B cell (primary cell): ENCODE data around the gene VASH1. TPM values are rescaled to one million over a fixed set of nuclear protein-coding genes. Genes with fewer than 3 reads are reported as not detected.

ENCODE experiments used
- ATAC-seq: fragments of 200-7000 bp; cut with Tn5 transposase; one replicate; pipeline ENCODE4 v1.10.0; 2021; ENCODE audit warnings: low read depth, mild to moderate bottlenecking, moderate number of reproducible peaks, moderate library complexity
- CTCF ChIA-PET: fragments of 350-600 bp; sonication (Branson Sonifier 250); formaldehyde crosslinking; loops from one replicate; lab custom pipeline; 2021; ENCODE audit warnings: antibody characterized with exemption, inconsistent platforms; lab: Charles Lee
- POLR2A ChIA-PET: fragments of 350-600 bp; sonication (Branson Sonifier 250); formaldehyde crosslinking; loops from one replicate; lab custom pipeline; 2021; ENCODE audit warnings: antibody characterized with exemption; lab: Charles Lee
- DNase-seq: peaks from one replicate; pipeline ENCODE4 v3.0.0; 2013
- H2AFZ ChIP-seq: 2 replicates; pipeline ENCODE4 v1.6.1; 2012; ENCODE audit warnings: mild to moderate bottlenecking, low read depth, low read length; ENCODE audit not compliant: insufficient read depth, poor library complexity, severe bottlenecking
- H3K27ac ChIP-seq, 2 donors: 1 replicate in 1 of 2; 2 replicates in 1 of 2; pipeline ENCODE4 v1.5.1; 2012 to 2013; ENCODE audit warnings: low read length in 2 of 2, mild to moderate bottlenecking in 2 of 2, moderate library complexity in 1 of 2
- H3K27me3 ChIP-seq, 4 experiments: fragments of 200-600 bp in 1 of 4; sonication (generic) in 1 of 4; replicated peaks in 1 of 4; 1 replicate in 2 of 4; 2 replicates in 2 of 4; pipeline versions ENCODE4 v1.6.1 to v1.7.0; 2013 to 2016; ENCODE audit warnings: low read length in 3 of 4, mild to moderate bottlenecking in 2 of 4, mixed read lengths in 1 of 4, moderate library complexity in 1 of 4; ENCODE audit not compliant: insufficient read depth in 4 of 4, control insufficient read depth in 3 of 4; ENCODE audit errors: control extremely low read depth in 1 of 4
- H3K36me3 ChIP-seq, 2 experiments: replicated peaks in 1 of 2; 1 replicate in 1 of 2; 2 replicates in 1 of 2; pipeline versions ENCODE4 v1.6.1 to v1.7.1; 2013; ENCODE audit warnings: low read length in 1 of 2; ENCODE audit not compliant: insufficient read depth in 2 of 2, control insufficient read depth in 1 of 2; ENCODE audit errors: control extremely low read depth in 1 of 2, extremely low read depth in 1 of 2
- H3K4me1 ChIP-seq, 2 donors: fragments of 200-600 bp in 1 of 2; sonication (generic) in 1 of 2; 1 replicate in 1 of 2; 2 replicates in 1 of 2; pipeline versions ENCODE4 v1.5.1 to v1.6.1; 2013 to 2017; ENCODE audit warnings: low read length in 2 of 2; ENCODE audit not compliant: control insufficient read depth in 2 of 2, insufficient read depth in 2 of 2
- H3K4me2 ChIP-seq: replicated peaks from 2 replicates; pipeline ENCODE3; 2012; ENCODE audit warnings: mild to moderate bottlenecking, low read depth, low read length; ENCODE audit not compliant: poor library complexity, severe bottlenecking
- H3K4me3 ChIP-seq, 5 experiments: fragments of 200-600 bp in 1 of 5; sonication (generic) in 1 of 5; 1 replicate in 3 of 5; 2 replicates in 2 of 5; pipeline versions ENCODE4 v1.5.1 to v1.7.0; 2011 to 2016; ENCODE audit warnings: low read length in 4 of 5, mild to moderate bottlenecking in 4 of 5, low read depth in 2 of 5, control low read depth in 1 of 5, moderate library complexity in 1 of 5; ENCODE audit not compliant: insufficient read depth in 1 of 5; ENCODE audit errors: control extremely low read depth in 1 of 5, extremely low read depth in 1 of 5
- H3K79me2 ChIP-seq: fragments of 200-600 bp; sonication (generic); one replicate; pipeline ENCODE4 v1.6.0; 2016; ENCODE audit warnings: low read length; ENCODE audit not compliant: control insufficient read depth, insufficient read depth
- H3K9ac ChIP-seq: fragments of 200-600 bp; sonication (generic); 2 replicates; pipeline ENCODE4 v1.6.1; 2017; ENCODE audit warnings: mild to moderate bottlenecking, low read length, moderate library complexity
- H3K9me3 ChIP-seq, 3 donors: one replicate each; pipeline versions ENCODE4 v1.6.1 to v1.7.1; 2013; ENCODE audit warnings: low read length in 2 of 3; ENCODE audit not compliant: control insufficient read depth in 2 of 3, insufficient read depth in 1 of 3; ENCODE audit errors: control extremely low read depth in 1 of 3
- H4K20me1 ChIP-seq: 2 replicates; pipeline ENCODE4 v1.6.0; 2012; ENCODE audit warnings: mild to moderate bottlenecking, low read length; ENCODE audit not compliant: insufficient read depth, control insufficient read depth, poor library complexity, severe bottlenecking
- H3K27ac Mint-ChIP-seq: one replicate; pipeline ENCODE4 v1.8.0; 2021; ENCODE audit warnings: mixed read lengths
- H3K27me3 Mint-ChIP-seq: one replicate; pipeline ENCODE4 v1.8.0; 2021; ENCODE audit warnings: mixed read lengths
- H3K4me1 Mint-ChIP-seq: one replicate; pipeline ENCODE4 v1.8.0; 2021; ENCODE audit warnings: mixed read lengths
- H3K4me3 Mint-ChIP-seq: one replicate; pipeline ENCODE4 v1.8.0; 2021; ENCODE audit warnings: mixed read lengths
- H3K9me3 Mint-ChIP-seq: one replicate; pipeline ENCODE4 v1.8.0; 2022; ENCODE audit warnings: mixed read lengths; ENCODE audit not compliant: insufficient read depth
- EZH2 ChIP-seq: IDR thresholded peaks from 2 replicates; pipeline ENCODE4 v1.6.1; 2012; ENCODE audit warnings: borderline replicate concordance, low read depth, mild to moderate bottlenecking, moderate library complexity, low read length; ENCODE audit not compliant: insufficient read depth, poor library complexity, severe bottlenecking
- WGBS: methylation state at CpG from one replicate; pipeline ENCODE4 v1.1.5; 2013; ENCODE audit warnings: missing lambda C conversion rate; ENCODE audit not compliant: insufficient coverage; 5-methylcytosine and 5-hydroxymethylcytosine counted together
- intact Hi-C: fragments of 100-400 bp; cut with micrococcal nuclease; formaldehyde crosslinking; loops from one replicate; pipeline ENCODE4 v1.10.0; 2022
- polyA plus RNA-seq: library from polyadenylated mRNA; depleted of rRNA; stranded (reverse); fragments of >200 nt; gene quantifications from 2 replicates; pipeline ENCODE4 v1.2.3, GENCODE V29; 2012
- total RNA-seq, 2 donors: library from RNA; stranded (reverse); fragments of 120-200 nt in 1 of 2; gene quantifications; 1 replicate in 1 of 2; 2 replicates in 1 of 2; pipeline versions ENCODE4 v1.2.3 to v1.2.4, GENCODE V29; 2013 to 2022
- TF ChIP-seq, protein P1 (sequence below): fragments of 200-600 bp; IDR thresholded peaks from one replicate; pipeline ENCODE4 v1.8.0; 2022; ENCODE audit warnings: antibody characterized with exemption, mild to moderate bottlenecking

Gene VASH1
- total and polyA plus RNA-seq, 2 donors (not counting 1 experiment from before 2014, with no cell fraction given): 0.60 to 2.7 TPM

DNA sequence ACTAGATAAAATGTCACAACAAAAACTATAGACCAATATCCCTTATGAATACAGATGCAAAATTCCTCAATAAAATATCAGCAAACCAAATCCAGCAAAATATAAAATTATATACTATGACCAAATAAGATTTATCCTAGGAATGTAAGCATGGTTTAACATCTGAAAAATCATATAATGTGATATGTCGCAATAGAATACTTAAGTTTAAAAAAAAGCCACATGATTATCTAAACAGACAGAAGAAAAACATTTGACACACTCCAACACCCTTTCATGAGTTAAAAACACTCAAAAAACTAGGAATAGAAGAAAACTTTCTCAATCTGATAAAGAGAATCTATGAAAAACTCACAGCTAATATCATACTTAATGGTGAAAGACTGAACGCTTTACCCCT, 31.2 kb downstream of the VASH1 start:
- DNase-seq: no peak
- no peaks in the 10 kb centered on the region for H3K79me2 ChIP-seq
- no peak overlapping the region for H3K27ac Mint-ChIP-seq
- no peak overlapping the region for H3K27ac ChIP-seq
- H3K27me3 Mint-ChIP-seq: no peaks in the 10 kb centered on the region
- H3K4me3 ChIP-seq: no peak overlapping the region
- H4K20me1 ChIP-seq: no peaks in the 10 kb centered on the region
- ATAC-seq: no peak
- H3K4me3 Mint-ChIP-seq: no peak overlapping the region
- intact Hi-C loops: no loop called here
- H3K4me2 ChIP-seq: no peak overlapping the region
- peaks cover 6 to 46% of the 10 kb centered on the region in 2 experiments for H3K36me3 ChIP-seq
- no peaks in the 10 kb centered on the region for H3K9me3 ChIP-seq
- no peak overlapping the region for H3K9ac ChIP-seq
- no peaks in the 10 kb centered on the region for H3K27me3 ChIP-seq
- POLR2A ChIA-PET: no interaction called here
- H3K4me1 Mint-ChIP-seq: no peaks in the 10 kb centered on the region
- WGBS: no CpG with 5 or more reads among the region's 2 CpGs
- TF ChIP-seq EZH2: no peak
- TF ChIP-seq, protein P1, sequence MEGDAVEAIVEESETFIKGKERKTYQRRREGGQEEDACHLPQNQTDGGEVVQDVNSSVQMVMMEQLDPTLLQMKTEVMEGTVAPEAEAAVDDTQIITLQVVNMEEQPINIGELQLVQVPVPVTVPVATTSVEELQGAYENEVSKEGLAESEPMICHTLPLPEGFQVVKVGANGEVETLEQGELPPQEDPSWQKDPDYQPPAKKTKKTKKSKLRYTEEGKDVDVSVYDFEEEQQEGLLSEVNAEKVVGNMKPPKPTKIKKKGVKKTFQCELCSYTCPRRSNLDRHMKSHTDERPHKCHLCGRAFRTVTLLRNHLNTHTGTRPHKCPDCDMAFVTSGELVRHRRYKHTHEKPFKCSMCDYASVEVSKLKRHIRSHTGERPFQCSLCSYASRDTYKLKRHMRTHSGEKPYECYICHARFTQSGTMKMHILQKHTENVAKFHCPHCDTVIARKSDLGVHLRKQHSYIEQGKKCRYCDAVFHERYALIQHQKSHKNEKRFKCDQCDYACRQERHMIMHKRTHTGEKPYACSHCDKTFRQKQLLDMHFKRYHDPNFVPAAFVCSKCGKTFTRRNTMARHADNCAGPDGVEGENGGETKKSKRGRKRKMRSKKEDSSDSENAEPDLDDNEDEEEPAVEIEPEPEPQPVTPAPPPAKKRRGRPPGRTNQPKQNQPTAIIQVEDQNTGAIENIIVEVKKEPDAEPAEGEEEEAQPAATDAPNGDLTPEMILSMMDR: no peak
- CTCF ChIA-PET: no interaction called here
- no peak overlapping the region for H2AFZ ChIP-seq
- no peaks in the 10 kb centered on the region for H3K9me3 Mint-ChIP-seq
- no peaks in the 10 kb centered on the region for H3K4me1 ChIP-seq

DNA sequence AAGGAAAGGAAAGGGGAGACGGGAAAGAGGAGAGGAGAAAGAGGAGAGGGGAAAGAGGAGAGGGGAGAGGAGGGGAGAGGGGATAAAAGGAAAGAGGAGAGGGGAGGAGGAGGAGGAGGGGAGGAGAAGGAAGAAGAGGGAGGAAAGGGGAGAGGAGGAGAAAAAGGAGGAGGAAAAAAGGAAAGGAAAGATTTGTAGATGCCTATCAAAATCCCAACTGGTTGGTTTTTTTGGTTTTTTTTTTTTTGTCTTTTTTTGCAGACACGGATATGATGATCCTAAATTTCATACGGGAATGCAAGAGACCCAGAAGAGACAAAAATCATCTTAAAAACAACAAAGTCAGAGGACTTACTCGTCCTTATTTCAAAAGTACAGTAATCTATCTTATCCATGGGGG, 32.1 kb downstream of the VASH1 start:
- 75% methylated on average over 2 of the region's 4 CpGs for WGBS
- Histone ChIP-seq H4K20me1 (no peaks in the 10 kb centered on the region), H3K4me1 (no peaks in the 10 kb centered on the region), H3K27ac (no peak overlapping the region), H2AFZ (no peak overlapping the region), H3K9ac (no peak overlapping the region), H3K36me3 (peaks cover 6 to 47% of the 10 kb centered on the region in 2 experiments), H3K27me3 (no peaks in the 10 kb centered on the region), H3K79me2 (no peaks in the 10 kb centered on the region), H3K9me3 (no peaks in the 10 kb centered on the region), H3K4me2 (no peak overlapping the region), H3K4me3 (no peak overlapping the region)
- Mint-ChIP-seq H3K9me3 (no peaks in the 10 kb centered on the region), H3K27me3 (no peaks in the 10 kb centered on the region), H3K4me3 (no peak overlapping the region), H3K4me1 (no peaks in the 10 kb centered on the region), H3K27ac (no peak overlapping the region)
- DNase-seq: no peak
- ChIA-PET CTCF (no interaction called here), POLR2A (no interaction called here)
- TF ChIP-seq, protein P1: no peak
- TF ChIP-seq EZH2: no peak
- intact Hi-C loops: no loop called here
- no peak for ATAC-seq
